ENCODE data around the gene RHOH. TPM values are rescaled to one million over a fixed set of nuclear protein-coding genes. Genes with fewer than 3 reads are reported as not detected.

RHOH gene
- total and polyA plus RNA-seq, 4 donors: 0.74 to 4.1 (median 3.3) TPM

DNA sequence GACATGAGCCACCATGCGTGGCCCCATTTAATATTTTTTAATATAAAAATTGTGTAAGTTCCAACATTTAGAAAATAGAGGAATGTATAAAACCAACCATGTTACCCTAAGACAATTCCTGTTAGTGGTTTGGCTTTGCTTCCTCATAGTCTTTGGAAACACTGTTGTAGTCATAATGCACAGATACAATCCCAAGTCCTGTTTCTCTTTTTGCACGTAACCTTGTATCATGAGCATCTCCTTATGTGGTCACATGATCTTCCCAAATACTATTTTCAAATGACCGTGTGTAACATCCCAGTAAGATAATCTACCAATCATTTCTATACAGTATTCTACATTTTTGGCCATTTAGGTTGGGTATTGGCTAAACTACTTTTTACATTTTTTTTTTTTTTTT is 13.9 kb upstream of the RHOH start:
- intact Hi-C loops (cut with DNase I): no loop called here
- DNase-seq (no peak), ATAC-seq (ENCODE audit: low FRiP score) (no peak)
- Histone ChIP-seq H3K9me3 (ENCODE audit: control insufficient read depth, low read length) (no peaks in the 10 kb centered on the region), H3K36me3 (ENCODE audit: control insufficient read depth in 1 of 2, insufficient read depth in 2 of 2, low read length in 1 of 2) (no peaks in the 10 kb centered on the region), H3K27ac (ENCODE audit: low read depth in 1 of 2, low read length in 2 of 2) (no peak overlapping the region), H3K4me3 (ENCODE audit: low read length in 2 of 2) (no peak overlapping the region), H3K27me3 (ENCODE audit: control insufficient read depth in 1 of 2, insufficient read depth in 2 of 2, low read length in 1 of 2) (no peaks in the 10 kb centered on the region), H3K4me1 (ENCODE audit: control insufficient read depth in 1 of 2, insufficient read depth in 2 of 2, low read length in 2 of 2) (no peaks in the 10 kb centered on the region)
- 94 to 95% methylated on average over 3 of the region's 3 CpGs for WGBS, 2 donors

DNA sequence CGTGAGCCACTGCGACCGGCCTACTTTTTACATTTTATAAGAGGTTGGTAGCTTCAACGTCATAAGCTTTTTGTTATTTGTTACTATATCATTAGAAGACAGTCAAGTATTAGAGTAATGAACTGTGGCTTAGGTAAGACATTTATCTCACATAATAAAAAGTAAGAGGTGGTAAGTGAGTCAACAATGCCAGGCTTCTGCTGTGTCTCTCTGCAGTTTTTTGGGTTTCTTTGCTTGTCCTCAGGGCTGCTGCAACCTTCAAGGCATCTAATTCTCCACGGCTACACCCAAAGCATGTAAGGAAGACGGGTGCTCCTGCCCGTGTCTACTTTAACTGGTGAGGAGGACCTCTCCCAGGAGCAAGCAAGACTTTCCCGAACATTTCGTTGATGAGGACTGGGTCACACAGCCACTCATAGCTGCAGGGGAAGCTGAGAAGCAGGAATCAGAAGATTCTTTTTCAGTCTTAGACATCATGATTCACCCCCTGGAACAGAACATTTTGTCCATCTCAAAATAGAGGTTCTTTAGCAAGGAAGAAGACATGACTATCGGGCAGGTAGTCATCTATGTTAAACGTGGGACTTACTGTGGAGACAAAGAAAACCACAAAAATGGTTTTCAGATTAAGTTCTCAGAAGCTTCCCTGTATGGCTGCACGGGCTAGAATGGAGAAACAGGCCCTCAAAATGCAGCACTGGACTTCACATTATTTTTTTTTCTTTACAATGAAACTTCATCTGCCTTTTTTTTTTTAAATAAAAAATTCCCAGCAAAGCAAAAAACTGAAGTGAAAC is 13.0 kb upstream of the RHOH start:
- WGBS, 2 donors: 89 to 90% methylated on average over 12 of the region's 12 CpGs
- intact Hi-C loops (cut with DNase I): no loop called here

DNA sequence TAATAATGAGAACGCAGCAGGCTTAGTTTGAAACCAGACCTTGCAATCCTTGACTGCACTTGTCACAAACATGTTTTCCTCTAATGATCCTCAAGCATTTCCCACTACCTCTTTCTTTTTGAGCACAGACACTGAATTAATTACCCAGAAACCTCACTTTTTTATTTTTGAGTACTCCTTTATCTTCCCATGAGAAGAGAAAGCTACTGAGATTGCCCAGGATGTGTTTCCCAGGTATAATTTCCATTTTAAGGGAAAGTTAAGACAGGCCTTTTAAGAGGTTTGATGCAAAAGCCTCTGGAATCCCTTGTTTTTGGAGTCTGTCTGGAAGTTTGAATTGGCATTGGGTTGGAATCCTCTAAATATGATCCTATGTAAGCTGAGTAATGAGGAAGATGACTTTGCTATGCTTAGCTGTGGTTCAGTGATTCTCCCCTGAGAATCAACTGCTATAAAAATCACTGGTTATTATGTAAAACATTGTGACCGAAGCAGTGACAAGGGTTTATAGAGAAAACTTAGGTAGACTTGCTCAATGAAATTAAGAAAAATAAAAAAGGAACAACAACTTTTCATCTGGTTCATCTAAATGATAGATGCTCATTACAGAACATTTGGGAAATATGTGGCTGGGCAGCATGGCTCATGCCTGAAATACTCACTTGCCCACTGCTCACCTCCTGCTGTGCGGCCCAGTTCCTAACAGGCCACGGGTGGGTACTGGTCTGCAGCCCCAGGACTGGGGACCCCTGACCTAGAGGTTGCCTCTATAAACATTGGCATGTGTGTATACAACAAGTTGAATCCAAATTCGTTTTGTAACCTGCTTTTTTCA is 10.8 kb upstream of the RHOH start:
- no peak overlapping the region for H3K27ac ChIP-seq (ENCODE audit: low read depth in 1 of 2, low read length in 2 of 2)
- WGBS, 2 donors: 71 to 72% methylated on average over 5 of the region's 5 CpGs
- intact Hi-C loops (cut with DNase I): no loop called here

More for the DNA sequence above, 13.0 kb upstream of the RHOH start:
- ATAC-seq (ENCODE audit: low FRiP score) (no peak), DNase-seq (no peak)
- H3K36me3 ChIP-seq (ENCODE audit: control insufficient read depth in 1 of 2, insufficient read depth in 2 of 2, low read length in 1 of 2): no peaks in the 10 kb centered on the region
- no peaks in the 10 kb centered on the region for H3K9me3 ChIP-seq (ENCODE audit: control insufficient read depth, low read length)
- no peaks in the 10 kb centered on the region for H3K27me3 ChIP-seq (ENCODE audit: control insufficient read depth in 1 of 2, insufficient read depth in 2 of 2, low read length in 1 of 2)
- H3K4me3 ChIP-seq (ENCODE audit: low read length in 2 of 2): no peak overlapping the region
- H3K4me1 ChIP-seq (ENCODE audit: control insufficient read depth in 1 of 2, insufficient read depth in 2 of 2, low read length in 2 of 2): no peaks in the 10 kb centered on the region
- H3K27ac ChIP-seq (ENCODE audit: low read depth in 1 of 2, low read length in 2 of 2): no peak overlapping the region

DNA sequence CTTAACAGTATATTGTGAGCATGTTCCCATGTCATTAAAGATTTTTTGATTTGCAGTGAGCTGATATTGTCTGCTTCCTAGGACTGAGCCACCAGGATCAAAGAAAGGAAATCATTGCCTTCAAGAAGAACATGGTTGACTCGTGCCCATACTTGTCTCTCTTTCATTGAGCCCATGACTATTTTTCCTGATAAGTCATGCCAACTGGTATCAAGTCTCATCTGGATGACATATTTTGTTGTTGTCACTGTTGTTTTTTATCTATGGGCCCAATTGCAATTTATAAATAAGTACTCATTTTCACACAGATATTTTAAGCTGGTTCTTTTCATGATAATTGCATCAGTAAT is 10.2 kb upstream of the RHOH start:
- Histone ChIP-seq H3K27ac (ENCODE audit: low read depth in 1 of 2, low read length in 2 of 2) (no peak overlapping the region), H3K4me1 (ENCODE audit: control insufficient read depth in 1 of 2, insufficient read depth in 2 of 2, low read length in 2 of 2) (no peaks in the 10 kb centered on the region), H3K4me3 (ENCODE audit: low read length in 2 of 2) (no peak overlapping the region), H3K9me3 (ENCODE audit: control insufficient read depth, low read length) (no peaks in the 10 kb centered on the region), H3K36me3 (ENCODE audit: control insufficient read depth in 1 of 2, insufficient read depth in 2 of 2, low read length in 1 of 2) (no peaks in the 10 kb centered on the region), H3K27me3 (ENCODE audit: control insufficient read depth in 1 of 2, insufficient read depth in 2 of 2, low read length in 1 of 2) (no peaks in the 10 kb centered on the region)
- no peak for ATAC-seq (ENCODE audit: low FRiP score)
- intact Hi-C loops (cut with DNase I): no loop called here
- DNase-seq: no peak
- 86 to 90% methylated on average over 1 of the region's 1 CpG for WGBS, 2 donors

More for the DNA sequence above, 10.8 kb upstream of the RHOH start:
- H3K4me3 ChIP-seq (ENCODE audit: low read length in 2 of 2): no peak overlapping the region
- no peaks in the 10 kb centered on the region for H3K27me3 ChIP-seq (ENCODE audit: control insufficient read depth in 1 of 2, insufficient read depth in 2 of 2, low read length in 1 of 2)
- H3K9me3 ChIP-seq (ENCODE audit: control insufficient read depth, low read length): no peaks in the 10 kb centered on the region
- H3K36me3 ChIP-seq (ENCODE audit: control insufficient read depth in 1 of 2, insufficient read depth in 2 of 2, low read length in 1 of 2): no peaks in the 10 kb centered on the region
- H3K4me1 ChIP-seq (ENCODE audit: control insufficient read depth in 1 of 2, insufficient read depth in 2 of 2, low read length in 2 of 2): no peaks in the 10 kb centered on the region
- DNase-seq (no peak), ATAC-seq (ENCODE audit: low FRiP score) (no peak)

DNA sequence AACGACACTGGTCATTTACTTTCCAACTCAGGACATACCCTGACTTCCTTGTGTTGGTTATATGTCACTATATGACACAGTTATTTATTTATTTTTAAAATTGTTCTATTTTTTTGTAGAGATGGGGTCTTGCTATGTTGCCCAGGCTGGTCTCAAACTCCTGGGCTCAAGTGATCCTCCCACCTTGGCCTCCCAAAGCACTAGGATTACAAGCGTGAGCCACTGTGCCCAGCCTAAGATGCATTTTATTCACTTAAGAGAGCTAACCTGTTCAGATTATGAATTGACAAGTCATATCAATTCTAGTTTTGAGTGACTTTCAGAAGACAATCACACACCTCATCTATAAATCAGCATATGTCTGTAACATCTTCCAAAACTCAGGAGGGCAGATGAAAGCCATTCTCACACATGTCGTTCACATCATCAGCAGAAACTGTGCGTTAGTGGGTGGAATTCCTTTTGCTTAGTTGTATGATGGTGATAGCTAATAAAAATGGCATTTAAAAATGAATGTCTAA is 9.4 kb upstream of the RHOH start:
- intact Hi-C loops (cut with DNase I): no loop called here
- 84 to 89% methylated on average over 4 of the region's 4 CpGs for WGBS, 2 donors
- no peaks in the 10 kb centered on the region for H3K9me3 ChIP-seq (ENCODE audit: control insufficient read depth, low read length)
- no peaks in the 10 kb centered on the region for H3K36me3 ChIP-seq (ENCODE audit: control insufficient read depth in 1 of 2, insufficient read depth in 2 of 2, low read length in 1 of 2)
- ATAC-seq (ENCODE audit: low FRiP score) (no peak), DNase-seq (no peak)
- no peaks in the 10 kb centered on the region for H3K4me1 ChIP-seq (ENCODE audit: control insufficient read depth in 1 of 2, insufficient read depth in 2 of 2, low read length in 2 of 2)
- no peak overlapping the region for H3K27ac ChIP-seq (ENCODE audit: low read depth in 1 of 2, low read length in 2 of 2)
- H3K27me3 ChIP-seq (ENCODE audit: control insufficient read depth in 1 of 2, insufficient read depth in 2 of 2, low read length in 1 of 2): no peaks in the 10 kb centered on the region
- H3K4me3 ChIP-seq (ENCODE audit: low read length in 2 of 2): no peak overlapping the region

DNA sequence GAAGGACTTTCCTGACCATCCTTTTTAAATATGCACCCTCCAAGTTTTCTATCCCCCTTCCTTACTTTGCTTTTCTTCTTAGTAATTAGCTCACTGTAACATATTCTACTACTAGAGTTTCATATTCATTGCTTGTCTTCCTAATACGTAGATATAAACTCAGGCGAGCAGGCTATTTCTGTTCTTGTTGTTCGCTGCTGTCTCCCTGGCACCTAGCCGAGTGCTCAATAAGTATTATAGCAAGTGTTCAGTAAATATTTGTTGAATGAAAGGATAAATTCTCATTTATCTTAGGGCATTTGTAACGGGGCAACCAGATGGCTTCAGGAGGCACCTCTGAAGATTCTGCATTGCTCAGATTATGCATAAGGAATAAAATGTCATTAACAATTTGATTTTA is 6.8 kb upstream of the RHOH start:
- no peak for DNase-seq
- H3K9me3 ChIP-seq (ENCODE audit: control insufficient read depth, low read length): no peaks in the 10 kb centered on the region
- H3K4me1 ChIP-seq (ENCODE audit: control insufficient read depth in 1 of 2, insufficient read depth in 2 of 2, low read length in 2 of 2): no peaks in the 10 kb centered on the region
- ATAC-seq (ENCODE audit: low FRiP score): no peak
- no peak overlapping the region for H3K4me3 ChIP-seq (ENCODE audit: low read length in 2 of 2)
- WGBS, 2 donors: 54 to 62% methylated on average over 5 of the region's 5 CpGs
- intact Hi-C loops (cut with DNase I): no loop called here
- H3K27me3 ChIP-seq (ENCODE audit: control insufficient read depth in 1 of 2, insufficient read depth in 2 of 2, low read length in 1 of 2): no peaks in the 10 kb centered on the region
- no peak overlapping the region for H3K27ac ChIP-seq (ENCODE audit: low read depth in 1 of 2, low read length in 2 of 2)
- H3K36me3 ChIP-seq (ENCODE audit: control insufficient read depth in 1 of 2, insufficient read depth in 2 of 2, low read length in 1 of 2): no peaks in the 10 kb centered on the region

DNA sequence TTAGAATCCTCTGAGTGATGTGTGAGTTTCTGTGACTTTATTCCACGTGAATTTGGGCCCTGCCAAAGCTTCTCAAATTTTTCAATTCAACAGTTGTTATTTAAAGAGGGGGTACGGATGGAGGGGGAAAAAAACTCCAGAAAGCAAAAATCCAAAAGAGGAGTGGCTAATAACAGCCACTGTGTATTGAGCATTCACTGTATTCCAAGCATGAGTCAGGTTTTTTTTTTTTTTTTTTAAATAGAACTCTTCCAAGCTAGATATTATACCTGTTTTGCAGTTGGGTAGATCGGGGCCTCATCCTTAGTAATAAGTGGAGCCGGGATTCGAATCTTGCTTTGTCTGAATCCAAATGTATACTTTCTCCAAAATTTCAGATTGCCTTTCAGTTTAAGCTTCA is 6.4 kb upstream of the RHOH start:
- Histone ChIP-seq H3K4me1 (ENCODE audit: control insufficient read depth in 1 of 2, insufficient read depth in 2 of 2, low read length in 2 of 2) (no peaks in the 10 kb centered on the region), H3K9me3 (ENCODE audit: control insufficient read depth, low read length) (no peaks in the 10 kb centered on the region), H3K27me3 (ENCODE audit: control insufficient read depth in 1 of 2, insufficient read depth in 2 of 2, low read length in 1 of 2) (no peaks in the 10 kb centered on the region), H3K4me3 (ENCODE audit: low read length in 2 of 2) (no peak overlapping the region), H3K27ac (ENCODE audit: low read depth in 1 of 2, low read length in 2 of 2) (no peak overlapping the region), H3K36me3 (ENCODE audit: control insufficient read depth in 1 of 2, insufficient read depth in 2 of 2, low read length in 1 of 2) (no peaks in the 10 kb centered on the region)
- intact Hi-C loops (cut with DNase I): no loop called here
- WGBS, 2 donors: 76 to 85% methylated on average over 5 of the region's 5 CpGs
- ATAC-seq (ENCODE audit: low FRiP score) (no peak), DNase-seq (no peak)

DNA sequence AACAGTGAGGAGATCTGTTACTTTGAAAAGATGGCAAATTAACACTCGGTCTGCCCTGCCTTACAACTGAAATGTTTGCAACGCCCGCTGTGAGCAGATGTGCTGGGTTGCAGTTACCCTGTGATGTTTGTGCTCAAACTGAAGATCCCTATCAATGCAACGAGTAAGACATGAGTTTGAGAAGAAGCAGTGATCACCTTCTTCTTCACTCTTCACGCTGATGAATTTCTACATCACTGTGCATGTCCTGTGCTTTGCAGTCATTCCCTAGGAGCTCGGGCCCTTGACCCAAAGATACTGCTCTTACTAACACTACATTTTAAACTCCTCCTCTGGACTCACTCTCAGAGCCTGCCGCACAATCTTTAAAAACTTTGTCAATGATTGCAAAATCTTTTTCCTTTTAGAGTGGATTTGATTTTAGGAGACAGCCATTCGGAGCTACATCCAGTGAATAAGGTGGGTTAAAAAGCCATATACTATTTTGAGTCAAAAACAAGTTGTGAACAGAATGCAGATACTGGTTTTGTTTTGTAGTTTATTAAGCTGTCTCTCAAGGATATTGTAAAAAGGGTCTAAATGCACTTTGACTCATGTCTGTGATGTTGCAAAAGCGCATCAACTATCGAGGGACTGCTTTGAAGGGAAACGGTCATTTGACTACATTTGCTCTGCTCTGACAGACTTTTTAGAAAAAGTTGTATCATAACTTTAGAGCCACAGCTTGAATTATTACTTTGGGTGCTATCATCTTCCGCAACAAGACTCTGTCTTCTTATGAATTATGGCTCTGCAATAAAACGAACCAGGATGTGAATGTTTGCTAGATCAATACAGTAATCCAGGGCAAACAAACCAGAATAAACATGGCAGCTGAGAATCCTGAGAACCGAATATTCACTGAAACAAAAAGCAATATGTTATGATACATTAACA is 5.7 kb upstream of the RHOH start:
- Histone ChIP-seq H3K4me3 (ENCODE audit: low read length in 2 of 2) (no peak overlapping the region), H3K36me3 (ENCODE audit: control insufficient read depth in 1 of 2, insufficient read depth in 2 of 2, low read length in 1 of 2) (no peaks in the 10 kb centered on the region), H3K9me3 (ENCODE audit: control insufficient read depth, low read length) (no peaks in the 10 kb centered on the region), H3K4me1 (ENCODE audit: control insufficient read depth in 1 of 2, insufficient read depth in 2 of 2, low read length in 2 of 2) (no peaks in the 10 kb centered on the region), H3K27me3 (ENCODE audit: control insufficient read depth in 1 of 2, insufficient read depth in 2 of 2, low read length in 1 of 2) (no peaks in the 10 kb centered on the region), H3K27ac (ENCODE audit: low read depth in 1 of 2, low read length in 2 of 2) (no peak overlapping the region)
- DNase-seq: no peak
- intact Hi-C loops (cut with DNase I): no loop called here
- 48 to 53% methylated on average over 14 of the region's 14 CpGs for WGBS, 2 donors
- ATAC-seq (ENCODE audit: low FRiP score): no peak
